Stimulated activated CD8-positive, alpha-beta memory T cell treated with anti-CD3 and anti-CD28 coated beads, Interleukin-12 subunit alpha, Interleukin-12 subunit beta, amount 100 ng/mL, for 1 hour (primary cell): ENCODE measurements around the gene SH3RF1.
"Not testable (repeated sequence)": the region's sequence is repeated elsewhere in the genome, so short reads cannot be mapped to it uniquely, and the experiment has no call there.

Experiments
- DNase-seq: peaks from one replicate; pipeline ENCODE4 v3.0.0-alpha.2; 2020; ENCODE audit warnings: low read depth

SH3RF1 gene

DNA sequence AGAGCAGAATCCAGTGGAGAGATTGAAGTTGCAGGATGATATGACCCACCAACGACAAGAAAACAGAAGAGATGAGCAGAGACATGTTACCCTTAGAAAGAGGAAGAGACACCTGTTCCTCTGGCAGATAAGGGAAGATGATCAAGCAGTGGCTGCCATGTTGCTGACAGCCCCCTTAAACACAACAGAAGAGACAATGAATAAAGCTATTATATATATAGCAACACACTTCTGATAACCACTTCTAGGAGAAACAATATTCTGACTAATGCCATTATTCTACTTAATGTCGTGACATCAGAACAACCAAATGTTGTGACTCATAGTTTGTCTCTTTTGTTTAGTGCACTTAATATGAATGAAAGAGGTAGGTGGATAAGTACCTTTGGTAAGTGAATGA is 44.9 kb downstream of the SH3RF1 start:
- no peak for DNase-seq

GRCh38 chr4:169225058-169225751 is 45.6 kb downstream of the SH3RF1 start:
- DNase-seq, result no peak

GRCh38 chr4:169222761-169223160 is 48.0 kb downstream of the SH3RF1 start:
- DNase-seq, result no peak

DNA sequence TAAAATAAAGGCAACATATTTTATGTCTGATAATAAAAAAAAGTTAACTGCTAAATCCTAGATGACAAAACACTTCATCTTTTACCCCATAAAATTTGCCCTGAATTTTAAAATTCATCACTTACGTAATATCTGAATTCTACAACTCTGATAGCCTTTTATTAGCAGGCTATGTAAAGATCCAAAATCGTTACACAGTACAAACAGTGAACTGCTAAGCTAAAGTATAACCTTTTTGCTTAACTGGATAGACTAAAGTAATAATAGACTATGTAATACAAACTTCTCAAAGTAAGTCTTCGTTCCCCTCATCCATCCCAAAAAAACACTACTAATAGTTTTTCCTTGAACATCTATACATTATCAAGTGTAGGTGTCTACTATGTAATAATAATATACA is 49.1 kb downstream of the SH3RF1 start:
- no peak for DNase-seq

GRCh38 chr4:169220854-169221411 is 49.8 kb downstream of the SH3RF1 start:
- DNase-seq, result no peak

- DNase-seq, result no peak
Measured at GRCh38 chr4:169220447-169220846, 50.3 kb downstream of the SH3RF1 start.

DNA sequence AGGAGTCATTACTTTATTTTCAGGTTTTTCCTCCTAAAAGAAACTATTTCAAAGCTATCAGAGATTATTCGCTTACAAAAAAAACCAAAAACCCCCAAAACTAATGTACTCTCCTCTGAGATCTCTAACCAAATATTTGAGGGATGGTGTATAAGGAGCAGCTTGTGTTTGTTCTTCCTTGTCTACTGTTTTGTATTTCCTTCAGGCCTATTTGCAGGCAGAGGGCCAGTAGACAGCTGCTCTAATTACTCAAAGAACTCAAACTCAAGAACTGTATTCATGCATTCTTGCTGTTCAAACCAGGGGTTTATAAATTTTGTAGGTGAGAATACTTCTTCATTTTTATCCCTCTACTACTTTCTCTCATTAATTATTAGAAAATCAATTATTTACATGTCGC is 51.3 kb downstream of the SH3RF1 start:
- no peak for DNase-seq

DNA sequence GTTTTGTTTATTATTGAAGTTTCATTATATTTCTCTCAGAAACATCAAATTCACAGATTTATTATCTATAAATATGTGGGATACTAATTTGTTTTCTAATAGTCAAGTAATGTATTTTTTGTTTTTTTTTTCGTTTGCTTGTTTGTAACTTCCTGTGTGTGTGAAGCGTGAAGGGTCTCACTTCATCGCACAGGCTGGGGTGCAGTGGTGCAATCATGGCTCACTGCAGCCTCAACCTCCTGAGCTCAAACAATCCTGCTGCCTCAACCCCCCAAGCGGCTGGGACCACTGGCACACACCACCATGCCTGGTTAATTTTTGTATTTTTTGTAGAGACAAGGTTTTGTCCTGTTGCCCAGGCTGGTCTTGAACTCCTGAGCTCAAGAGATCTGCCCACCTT is 55.1 kb downstream of the SH3RF1 start:
- no peak for DNase-seq

DNA sequence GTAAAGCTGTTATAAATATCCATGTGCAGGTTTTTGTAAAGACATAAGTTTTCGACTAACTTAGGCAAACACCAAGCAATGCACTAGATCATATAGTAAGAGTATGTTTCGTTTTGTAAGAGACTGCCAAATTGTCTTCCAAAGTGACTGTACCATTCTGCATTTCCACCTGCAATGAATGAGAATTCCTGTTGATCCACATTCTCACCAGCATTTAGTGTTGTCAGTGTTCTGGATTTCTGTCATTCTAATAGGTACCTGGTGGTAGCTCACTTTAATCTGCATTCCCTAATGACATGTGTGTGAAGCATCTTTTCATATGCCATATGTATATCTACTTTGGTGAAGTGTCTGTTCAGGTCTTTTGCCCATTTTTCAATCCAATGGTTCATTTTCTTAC is 57.8 kb downstream of the SH3RF1 start:
- DNase-seq, result no peak

- no peak for DNase-seq
Measured at GRCh38 chr4:169210504-169211118, 60.1 kb downstream of the SH3RF1 start.

- no peak for DNase-seq
Measured at GRCh38 chr4:169209388-169209883, 61.3 kb downstream of the SH3RF1 start.

- DNase-seq, result no peak
Measured at GRCh38 chr4:169208516-169208915, 62.2 kb downstream of the SH3RF1 start.

GRCh38 chr4:169208090-169208455 is 62.7 kb downstream of the SH3RF1 start:
- DNase-seq, result no peak

GRCh38 chr4:169207436-169208089 is 63.2 kb downstream of the SH3RF1 start:
- no peak for DNase-seq

- no peak for DNase-seq
Measured at GRCh38 chr4:169205744-169206080, 65.0 kb downstream of the SH3RF1 start.

- no peak for DNase-seq
Measured at GRCh38 chr4:169205075-169205743, 65.5 kb downstream of the SH3RF1 start.

- no peak for DNase-seq
Measured at GRCh38 chr4:169203891-169204290, 66.9 kb downstream of the SH3RF1 start.

- not testable (repeated sequence) for DNase-seq
Measured at GRCh38 chr4:169203278-169203677, 67.5 kb downstream of the SH3RF1 start.

GRCh38 chr4:169202878-169203277 is 67.9 kb downstream of the SH3RF1 start:
- DNase-seq, result no peak

GRCh38 chr4:169202145-169202699 is 68.5 kb downstream of the SH3RF1 start:
- DNase-seq, result no peak

DNA sequence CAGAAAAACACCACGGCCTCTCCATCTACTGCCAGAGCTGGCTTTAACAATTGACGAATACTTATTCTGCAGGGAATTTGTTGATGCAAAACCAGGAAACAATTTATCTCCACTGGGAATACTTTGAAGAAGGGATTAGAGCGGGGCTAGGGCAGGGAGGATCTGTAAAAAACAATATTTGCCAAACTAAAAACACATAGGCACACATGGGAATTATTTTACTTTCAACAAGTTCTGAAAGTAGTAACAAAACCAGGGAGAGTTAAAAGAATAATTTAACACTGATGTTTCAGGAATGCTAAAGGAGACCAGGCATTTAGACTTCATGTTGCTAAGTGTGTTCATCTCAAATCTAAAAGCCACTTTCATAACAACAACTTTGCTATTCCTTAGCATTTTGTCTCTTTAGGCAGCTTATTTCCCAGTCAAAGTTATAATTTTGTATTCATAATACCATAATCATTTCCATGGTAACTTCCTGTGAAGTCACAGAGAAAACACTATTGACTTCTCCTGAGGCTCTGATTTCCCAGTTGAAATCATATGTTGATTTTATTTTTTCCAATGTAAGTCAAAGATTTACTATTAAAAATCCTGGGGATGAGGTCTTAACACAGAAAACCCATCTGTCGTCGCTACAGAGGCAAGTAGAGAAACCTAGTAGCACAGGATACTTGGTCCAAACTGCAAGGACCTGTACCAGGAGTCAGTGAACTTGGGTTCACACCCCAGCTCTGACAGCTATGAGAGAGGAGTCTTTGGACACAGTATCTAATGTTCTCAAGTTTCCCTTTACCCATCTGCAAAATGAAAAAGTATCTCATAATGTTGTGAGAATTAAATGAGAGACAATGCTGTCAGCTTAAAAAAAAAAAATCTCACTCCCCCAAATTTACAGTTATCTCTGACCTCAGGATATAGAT is 69.3 kb downstream of the SH3RF1 start:
- no peak for DNase-seq
